ENCODE measurements around the gene SLC2A8.
A peak's percentile ranks its signal among the peaks of the same experiment; 100 is the strongest.

The SLC2A8 gene

GRCh38 chr9:127398715-127399400 lies 1.9 kb downstream of the SLC2A8 start:
- no peak overlapping the region for H3K9ac ChIP-seq
- peak overlapping the region; percentile 93 for H3K4me2 ChIP-seq
- H3K27ac ChIP-seq = no peak overlapping the region
- peaks cover 25% of the 10 kb centered on the region; the same call in 1 of the 2 replicates for H3K27me3 ChIP-seq
- no peak for TF ChIP-seq Cebpa-rat (IDR thresholded peaks at IDR 0.05)
- peaks cover 39% of the 10 kb centered on the region for H4K20me1 ChIP-seq
- H3K9me3 ChIP-seq = no peaks in the 10 kb centered on the region
- H3K4me1 ChIP-seq = peaks cover 16% of the 10 kb centered on the region
- H3K4me3 ChIP-seq = no peak overlapping the region
- H3K36me3 ChIP-seq = peaks cover 15% of the 10 kb centered on the region; the same call in 1 of the 2 replicates

GRCh38 chr9:127399736-127400269 lies 2.8 kb downstream of the SLC2A8 start:
- Histone ChIP-seq H3K27me3 (peaks cover 25% of the 10 kb centered on the region; the same call in 1 of the 2 replicates), H4K20me1 (peaks cover 39% of the 10 kb centered on the region), H3K4me2 (no peak overlapping the region), H3K4me1 (peaks cover 16% of the 10 kb centered on the region), H3K4me3 (no peak overlapping the region), H3K9me3 (no peaks in the 10 kb centered on the region), H3K27ac (no peak overlapping the region), H3K36me3 (peaks cover 22% of the 10 kb centered on the region; the same call in 1 of the 2 replicates), H3K9ac (no peak overlapping the region)
- no peak for TF ChIP-seq Cebpa-rat (IDR thresholded peaks at IDR 0.05)

- H3K4me2 ChIP-seq = no peak overlapping the region
- TF ChIP-seq Cebpa-rat (IDR thresholded peaks at IDR 0.05) = no peak
- peaks cover 15% of the 10 kb centered on the region for H3K4me1 ChIP-seq
- no peak overlapping the region for H3K9ac ChIP-seq
- H3K4me3 ChIP-seq = no peak overlapping the region
- no peak overlapping the region for H3K27ac ChIP-seq
- H3K36me3 ChIP-seq = peaks cover 33% of the 10 kb centered on the region; the same call in 1 of the 2 replicates
- peaks cover 39% of the 10 kb centered on the region for H4K20me1 ChIP-seq
- H3K27me3 ChIP-seq = peaks cover 13% of the 10 kb centered on the region; the same call in 1 of the 2 replicates
- H3K9me3 ChIP-seq = no peaks in the 10 kb centered on the region
These were observed 5.6 kb downstream of the SLC2A8 start for GRCh38 chr9:127402401-127403090.

GRCh38 chr9:127403507-127404192 lies 6.7 kb downstream of the SLC2A8 start:
- Histone ChIP-seq H3K4me2 (no peak overlapping the region), H3K36me3 (peaks cover 33% of the 10 kb centered on the region; the same call in 1 of the 2 replicates), H3K4me3 (no peak overlapping the region), H3K4me1 (peaks cover 5% of the 10 kb centered on the region; the same call in 1 of the 2 replicates), H3K9me3 (no peaks in the 10 kb centered on the region), H3K27me3 (0 out of 2 replicates have a peak, but pooled peaks cover 4% of the 10 kb centered on the region), H4K20me1 (peaks cover 28% of the 10 kb centered on the region), H3K9ac (no peak overlapping the region), H3K27ac (no peak overlapping the region)
- no peak for TF ChIP-seq Cebpa-rat (IDR thresholded peaks at IDR 0.05)

- no peak overlapping the region for H3K9ac ChIP-seq
- H3K9me3 ChIP-seq = no peaks in the 10 kb centered on the region
- H4K20me1 ChIP-seq = peaks cover 18% of the 10 kb centered on the region; the same call in 1 of the 2 replicates
- H3K36me3 ChIP-seq = peaks cover 33% of the 10 kb centered on the region; the same call in 1 of the 2 replicates
- H3K27ac ChIP-seq = no peak overlapping the region
- peaks cover 5% of the 10 kb centered on the region; the same call in 1 of the 2 replicates for H3K4me1 ChIP-seq
- no peaks in the 10 kb centered on the region for H3K27me3 ChIP-seq
- H3K4me2 ChIP-seq = no peak overlapping the region
- no peak for TF ChIP-seq Cebpa-rat (IDR thresholded peaks at IDR 0.05)
- H3K4me3 ChIP-seq = no peak overlapping the region
These were observed 7.7 kb downstream of the SLC2A8 start for GRCh38 chr9:127404631-127405030.

GRCh38 chr9:127405344-127406125 lies 8.6 kb downstream of the SLC2A8 start:
- H3K4me3 ChIP-seq = no peak overlapping the region
- peaks cover 5% of the 10 kb centered on the region; the same call in 1 of the 2 replicates for H3K4me1 ChIP-seq
- H3K36me3 ChIP-seq = peaks cover 33% of the 10 kb centered on the region; the same call in 1 of the 2 replicates
- H3K27me3 ChIP-seq = no peaks in the 10 kb centered on the region
- no peak overlapping the region for H3K4me2 ChIP-seq
- no peaks in the 10 kb centered on the region for H3K9me3 ChIP-seq
- H3K27ac ChIP-seq = no peak overlapping the region
- no peak for TF ChIP-seq Cebpa-rat (IDR thresholded peaks at IDR 0.05)
- peaks cover 16% of the 10 kb centered on the region; the same call in 1 of the 2 replicates for H4K20me1 ChIP-seq
- no peak overlapping the region for H3K9ac ChIP-seq

GRCh38 chr9:127406799-127407491 lies 10.0 kb downstream of the SLC2A8 start:
- Histone ChIP-seq H3K36me3 (peaks cover 29% of the 10 kb centered on the region; the same call in 1 of the 2 replicates), H4K20me1 (peaks cover 8% of the 10 kb centered on the region; the same call in 1 of the 2 replicates), H3K4me3 (no peak overlapping the region), H3K4me2 (no peak overlapping the region), H3K27me3 (no peaks in the 10 kb centered on the region), H3K9ac (no peak overlapping the region), H3K27ac (no peak overlapping the region), H3K9me3 (no peaks in the 10 kb centered on the region), H3K4me1 (peaks cover 5% of the 10 kb centered on the region; the same call in 1 of the 2 replicates)
- no peak for TF ChIP-seq Cebpa-rat (IDR thresholded peaks at IDR 0.05)

- Histone ChIP-seq H3K4me2 (no peak overlapping the region), H3K9me3 (no peaks in the 10 kb centered on the region), H4K20me1 (peaks cover 3% of the 10 kb centered on the region; the same call in 1 of the 2 replicates), H3K9ac (no peak overlapping the region), H3K36me3 (peaks cover 24% of the 10 kb centered on the region; the same call in 1 of the 2 replicates), H3K27me3 (no peaks in the 10 kb centered on the region), H3K27ac (no peak overlapping the region), H3K4me3 (no peak overlapping the region), H3K4me1 (peaks cover 5% of the 10 kb centered on the region; the same call in 1 of the 2 replicates)
- TF ChIP-seq Cebpa-rat (IDR thresholded peaks at IDR 0.05) = no peak
These were observed 10.5 kb downstream of the SLC2A8 start for GRCh38 chr9:127407492-127407843.

Measured in BLaER1 (cell line).